ENCODE results near the gene JARID2. TPM values are rescaled to one million over a fixed set of nuclear protein-coding genes. Genes with fewer than 3 reads are reported as not detected.

Gene JARID2
- total and polyA plus RNA-seq, 8 donors = 2.4 to 6.7 (median 3.7) TPM

DNA sequence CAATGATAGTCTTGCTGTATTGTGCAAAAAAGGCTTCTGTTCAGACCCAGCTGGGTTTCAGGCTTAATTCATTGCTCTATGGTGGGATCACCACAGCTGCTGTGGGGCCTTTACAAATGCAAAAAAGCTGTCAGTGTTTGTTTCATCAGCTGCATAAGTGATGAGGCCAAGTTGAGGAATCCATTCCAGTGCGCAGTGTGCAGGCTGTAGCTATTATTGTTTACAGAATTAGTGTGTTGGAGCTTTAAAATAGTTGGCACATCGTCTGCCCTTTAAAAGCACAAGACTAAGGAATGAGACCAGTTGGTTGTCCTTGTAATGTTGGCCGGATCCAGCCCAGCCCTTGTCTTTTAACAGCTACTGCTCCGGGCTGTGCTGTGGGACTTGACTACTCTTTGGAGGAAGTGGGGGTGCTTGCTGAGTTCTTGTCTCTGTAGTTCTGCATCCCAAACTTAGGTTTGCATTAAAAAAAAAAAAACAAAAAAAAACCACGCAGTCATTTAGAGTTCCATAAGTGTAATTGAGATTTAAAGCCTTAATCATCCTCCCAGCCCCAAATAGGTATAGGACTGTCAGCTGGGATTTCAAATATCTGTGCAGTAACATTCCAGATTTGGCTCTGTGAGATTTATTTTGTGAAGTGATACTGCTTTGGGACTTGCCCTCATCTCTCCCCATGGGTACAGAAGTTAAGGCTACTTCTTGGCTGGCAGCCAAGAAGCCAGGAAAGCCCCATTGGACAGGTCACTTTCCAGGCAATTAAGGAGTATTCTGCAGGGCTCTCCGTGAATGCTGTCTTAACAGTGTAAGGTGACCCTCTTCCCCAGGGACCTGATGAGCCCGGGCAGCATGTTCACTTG is 19.3 kb downstream of the JARID2 start:
- H3K4me1 ChIP-seq = peaks cover 7 to 39% (median 11%) of the 10 kb centered on the region in 3 donors
- H3K27me3 ChIP-seq = no peaks in the 10 kb centered on the region
- H3K4me3 ChIP-seq = no peak overlapping the region
- no peaks in the 10 kb centered on the region for H3K36me3 ChIP-seq
- peak overlapping the region in 2 of 4 donors; percentile 4 to 10 for H3K27ac ChIP-seq
- no peaks in the 10 kb centered on the region for H3K9me3 ChIP-seq
- no peak for FAIRE-seq
- WGBS, 2 donors = 32 to 33% methylated on average over 7 of the region's 7 CpGs
- no peak for DNase-seq
- peak in 3 of 4 donors; percentile 28 to 63 (median 51) for ATAC-seq
- TF ChIP-seq, protein P1, sequence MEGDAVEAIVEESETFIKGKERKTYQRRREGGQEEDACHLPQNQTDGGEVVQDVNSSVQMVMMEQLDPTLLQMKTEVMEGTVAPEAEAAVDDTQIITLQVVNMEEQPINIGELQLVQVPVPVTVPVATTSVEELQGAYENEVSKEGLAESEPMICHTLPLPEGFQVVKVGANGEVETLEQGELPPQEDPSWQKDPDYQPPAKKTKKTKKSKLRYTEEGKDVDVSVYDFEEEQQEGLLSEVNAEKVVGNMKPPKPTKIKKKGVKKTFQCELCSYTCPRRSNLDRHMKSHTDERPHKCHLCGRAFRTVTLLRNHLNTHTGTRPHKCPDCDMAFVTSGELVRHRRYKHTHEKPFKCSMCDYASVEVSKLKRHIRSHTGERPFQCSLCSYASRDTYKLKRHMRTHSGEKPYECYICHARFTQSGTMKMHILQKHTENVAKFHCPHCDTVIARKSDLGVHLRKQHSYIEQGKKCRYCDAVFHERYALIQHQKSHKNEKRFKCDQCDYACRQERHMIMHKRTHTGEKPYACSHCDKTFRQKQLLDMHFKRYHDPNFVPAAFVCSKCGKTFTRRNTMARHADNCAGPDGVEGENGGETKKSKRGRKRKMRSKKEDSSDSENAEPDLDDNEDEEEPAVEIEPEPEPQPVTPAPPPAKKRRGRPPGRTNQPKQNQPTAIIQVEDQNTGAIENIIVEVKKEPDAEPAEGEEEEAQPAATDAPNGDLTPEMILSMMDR (IDR thresholded peaks at IDR 0.05) = no peak
- intact Hi-C loops (cut with DNase I) = no loop called here

DNA sequence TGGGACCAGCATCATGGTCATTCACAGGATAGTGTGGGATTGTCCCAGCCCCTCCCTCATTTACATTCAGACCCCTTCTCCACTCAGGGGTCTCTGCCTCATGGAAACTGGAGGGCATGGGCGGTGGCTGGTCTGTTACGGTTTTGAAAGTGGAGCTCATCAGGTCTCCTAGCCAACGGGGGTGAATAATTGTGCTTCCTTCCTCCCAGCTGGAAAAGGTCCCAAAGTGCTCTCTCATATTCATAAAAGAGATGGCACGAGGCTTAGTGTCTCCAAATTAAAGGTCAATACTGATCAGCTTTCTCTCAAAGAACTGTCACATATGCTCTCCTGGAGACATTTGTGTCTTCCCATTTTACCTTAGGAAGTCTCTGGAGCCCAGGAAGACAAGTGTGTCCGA is 19.9 kb downstream of the JARID2 start:
- H3K36me3 ChIP-seq = no peaks in the 10 kb centered on the region
- ATAC-seq (peak in 1 of 4 donors; percentile 5), DNase-seq (no peak), FAIRE-seq (no peak)
- no peak overlapping the region for H3K4me3 ChIP-seq
- TF ChIP-seq, protein P1 (IDR thresholded peaks at IDR 0.05) = no peak
- peaks cover 7 to 39% (median 11%) of the 10 kb centered on the region in 3 donors for H3K4me1 ChIP-seq
- whole genome bisulfite sequencing, 2 donors = 62 to 67% methylated on average over 5 of the region's 5 CpGs
- H3K27me3 ChIP-seq = no peaks in the 10 kb centered on the region
- intact Hi-C loops (cut with DNase I) = no loop called here
- H3K9me3 ChIP-seq = no peaks in the 10 kb centered on the region
- H3K27ac ChIP-seq = peak overlapping the region in 2 of 4 donors; percentile 4 to 19

DNA sequence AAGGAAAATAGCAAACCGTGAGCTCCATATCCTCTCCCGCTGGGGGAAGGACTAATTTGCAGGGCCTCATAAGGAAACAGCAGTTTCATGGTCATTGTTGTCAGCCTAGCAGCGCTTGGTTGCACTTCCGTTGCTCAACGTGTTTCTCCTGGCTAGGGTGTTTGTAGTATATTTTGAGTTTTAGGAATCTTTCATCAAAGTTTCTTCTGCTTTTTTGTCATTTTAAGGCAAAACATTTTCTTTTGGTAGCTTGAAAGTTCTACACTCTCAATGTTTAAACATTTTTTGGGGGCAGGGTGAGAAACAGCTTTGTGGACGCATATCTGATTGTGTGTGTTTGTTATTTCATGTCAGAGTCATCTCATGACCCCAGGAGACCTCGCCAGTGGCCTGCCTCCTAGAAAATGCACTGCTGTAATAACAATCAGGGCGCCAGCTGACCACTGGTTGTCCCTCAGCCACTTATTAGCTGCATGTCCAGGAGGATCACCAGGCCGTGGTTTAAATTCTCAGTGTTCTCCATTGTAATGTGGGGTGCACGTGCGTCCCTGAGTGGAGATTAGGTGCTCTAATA is 20.6 kb downstream of the JARID2 start:
- TF ChIP-seq, protein P1 (IDR thresholded peaks at IDR 0.05) = no peak
- peak in 3 of 4 donors; percentile 58 to 75 (median 64) for ATAC-seq
- no peak overlapping the region for H3K27ac ChIP-seq
- DNase-seq = no peak
- H3K4me3 ChIP-seq = no peak overlapping the region
- no peaks in the 10 kb centered on the region for H3K36me3 ChIP-seq
- 64 to 68% methylated on average over 11 of the region's 11 CpGs for WGBS, 2 donors
- peaks cover 7 to 39% (median 11%) of the 10 kb centered on the region in 3 donors for H3K4me1 ChIP-seq
- intact Hi-C loops (cut with DNase I) = no loop called here
- no peaks in the 10 kb centered on the region for H3K27me3 ChIP-seq
- FAIRE-seq = no peak
- no peaks in the 10 kb centered on the region for H3K9me3 ChIP-seq

DNA sequence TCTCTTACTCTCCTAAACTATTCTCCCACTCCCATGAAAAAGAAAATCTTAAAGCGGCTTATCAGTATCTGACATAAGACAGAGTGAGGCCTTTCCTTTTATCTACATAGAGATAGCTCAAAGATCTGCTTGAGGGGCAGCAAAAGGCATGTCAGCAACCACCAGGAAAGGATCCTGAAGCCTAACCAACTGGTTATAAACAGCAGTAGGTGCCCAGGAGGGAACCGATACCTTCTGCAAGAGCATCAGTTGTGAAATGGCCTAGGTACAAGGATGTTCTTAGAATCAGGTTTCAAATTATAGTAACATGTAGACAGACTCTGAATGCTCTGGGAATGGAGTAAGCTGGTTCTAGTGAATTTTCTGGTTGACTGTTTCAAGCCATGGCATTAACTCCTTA is 21.4 kb downstream of the JARID2 start:
- no peaks in the 10 kb centered on the region for H3K36me3 ChIP-seq
- TF ChIP-seq, protein P1 (IDR thresholded peaks at IDR 0.05) = no peak
- peaks cover 7 to 39% (median 11%) of the 10 kb centered on the region in 3 donors for H3K4me1 ChIP-seq
- H3K27me3 ChIP-seq = no peaks in the 10 kb centered on the region
- H3K27ac ChIP-seq = no peak overlapping the region
- 96% methylated on average over 2 of the region's 2 CpGs for WGBS, 2 donors
- intact Hi-C loops (cut with DNase I) = no loop called here
- H3K9me3 ChIP-seq = no peaks in the 10 kb centered on the region
- no peak for FAIRE-seq
- ATAC-seq = no peak
- no peak for DNase-seq
- no peak overlapping the region for H3K4me3 ChIP-seq

All from pancreas (tissue), 10 donors.